Measurements from ENCODE around the gene IL18BP. TPM values are rescaled to one million over a fixed set of nuclear protein-coding genes. Genes with fewer than 3 reads are reported as not detected.
A peak's percentile ranks its signal among the peaks of the same experiment; 100 is the strongest.

IL18BP gene
- polyA plus RNA-seq, 1 experiment, result 2.2 TPM

- H3K27ac ChIP-seq (ENCODE audit: low read depth, low read length), result peak overlapping the region; percentile 57
Measured at GRCh38 chr11:71987521-71987920, 11.2 kb upstream of the IL18BP start.

GRCh38 chr11:71988050-71988449, 10.7 kb upstream of the IL18BP start:
- Histone ChIP-seq H3K9me3 (ENCODE audit: control insufficient read depth, insufficient read depth, low read length) (no peaks in the 10 kb centered on the region), H3K27ac (ENCODE audit: low read depth, low read length) (peak overlapping the region; percentile 57), H3K27me3 (ENCODE audit: control insufficient read depth, insufficient read depth, low read length) (no peaks in the 10 kb centered on the region), H3K4me3 (ENCODE audit: low read depth, low read length) (no peak overlapping the region)
- POLR2A ChIA-PET, result interaction anchor here (1.3 kb wide), 1 partner anchor 14 kb away, joined by 6 read pairs; no protein-coding TSS in a partner anchor
- TF ChIP-seq CTCF (IDR thresholded peaks at IDR 0.05; ENCODE audit: low read depth, low read length), result no peak
- peak; percentile 59 for DNase-seq (ENCODE audit: low read depth, low spot score)
- CTCF ChIA-PET, result interaction anchor here (0.6 to 7.1 kb wide), 3 partner anchors 10 to 484 kb away, joined by 3 to 53 read pairs (median 3); no protein-coding TSS in a partner anchor

More at GRCh38 chr11:71987521-71987920, 11.2 kb upstream of the IL18BP start:
- POLR2A ChIA-PET, result interaction anchor here (1.3 kb wide), 1 partner anchor 15 kb away, joined by 6 read pairs; no protein-coding TSS in a partner anchor
- no peaks in the 10 kb centered on the region for H3K9me3 ChIP-seq (ENCODE audit: control insufficient read depth, insufficient read depth, low read length)
- TF ChIP-seq CTCF (IDR thresholded peaks at IDR 0.05; ENCODE audit: low read depth, low read length), result no peak
- no peak overlapping the region for H3K4me3 ChIP-seq (ENCODE audit: low read depth, low read length)
- H3K27me3 ChIP-seq (ENCODE audit: control insufficient read depth, insufficient read depth, low read length), result no peaks in the 10 kb centered on the region
- no peak for DNase-seq (ENCODE audit: low read depth, low spot score)
- CTCF ChIA-PET, result interaction anchor here (0.6 to 7.1 kb wide), 4 partner anchors 10 to 484 kb away, joined by 3 to 53 read pairs (median 6); no protein-coding TSS in a partner anchor

DNA sequence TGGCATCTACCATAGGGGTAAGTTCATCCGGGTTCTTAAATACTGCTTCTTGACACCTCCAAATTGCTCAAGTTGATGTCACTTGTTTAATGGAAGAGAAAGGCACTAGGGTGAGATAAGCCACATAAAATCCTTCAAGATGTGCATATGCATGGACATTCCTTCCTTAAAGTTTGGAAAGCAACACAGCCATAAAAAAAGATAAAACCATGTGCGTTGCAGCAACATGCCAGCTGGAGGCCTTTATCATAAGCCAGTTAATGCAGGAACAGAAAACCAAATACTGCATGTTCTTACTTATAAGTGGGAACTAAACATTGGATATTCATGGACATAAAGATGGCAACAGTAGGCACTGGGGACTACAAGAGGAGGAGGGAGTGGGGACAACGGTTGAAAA, 8.0 kb upstream of the IL18BP start:
- Histone ChIP-seq H3K27ac (ENCODE audit: low read depth, low read length) (no peak overlapping the region), H3K9me3 (ENCODE audit: control insufficient read depth, insufficient read depth, low read length) (no peaks in the 10 kb centered on the region), H3K27me3 (ENCODE audit: control insufficient read depth, insufficient read depth, low read length) (no peaks in the 10 kb centered on the region), H3K4me3 (ENCODE audit: low read depth, low read length) (no peak overlapping the region)
- ChIA-PET POLR2A (no interaction called here), CTCF (interaction anchor here (7.1 kb wide), 1 partner anchor 13 kb away, joined by 53 read pairs; no protein-coding TSS in a partner anchor)
- TF ChIP-seq CTCF (IDR thresholded peaks at IDR 0.05; ENCODE audit: low read depth, low read length), result no peak
- DNase-seq (ENCODE audit: low read depth, low spot score), result no peak

- H3K4me3 ChIP-seq (ENCODE audit: low read depth, low read length), result no peak overlapping the region
- no peak for TF ChIP-seq CTCF (IDR thresholded peaks at IDR 0.05; ENCODE audit: low read depth, low read length)
- H3K27ac ChIP-seq (ENCODE audit: low read depth, low read length), result no peak overlapping the region
- no peaks in the 10 kb centered on the region for H3K9me3 ChIP-seq (ENCODE audit: control insufficient read depth, insufficient read depth, low read length)
- no peak for DNase-seq (ENCODE audit: low read depth, low spot score)
- CTCF ChIA-PET, result interaction anchor here (7.1 kb wide), 1 partner anchor 13 kb away, joined by 53 read pairs; no protein-coding TSS in a partner anchor
- H3K27me3 ChIP-seq (ENCODE audit: control insufficient read depth, insufficient read depth, low read length), result no peaks in the 10 kb centered on the region
- POLR2A ChIA-PET, result no interaction called here
Measured at GRCh38 chr11:71991494-71991893, 7.2 kb upstream of the IL18BP start.

DNA sequence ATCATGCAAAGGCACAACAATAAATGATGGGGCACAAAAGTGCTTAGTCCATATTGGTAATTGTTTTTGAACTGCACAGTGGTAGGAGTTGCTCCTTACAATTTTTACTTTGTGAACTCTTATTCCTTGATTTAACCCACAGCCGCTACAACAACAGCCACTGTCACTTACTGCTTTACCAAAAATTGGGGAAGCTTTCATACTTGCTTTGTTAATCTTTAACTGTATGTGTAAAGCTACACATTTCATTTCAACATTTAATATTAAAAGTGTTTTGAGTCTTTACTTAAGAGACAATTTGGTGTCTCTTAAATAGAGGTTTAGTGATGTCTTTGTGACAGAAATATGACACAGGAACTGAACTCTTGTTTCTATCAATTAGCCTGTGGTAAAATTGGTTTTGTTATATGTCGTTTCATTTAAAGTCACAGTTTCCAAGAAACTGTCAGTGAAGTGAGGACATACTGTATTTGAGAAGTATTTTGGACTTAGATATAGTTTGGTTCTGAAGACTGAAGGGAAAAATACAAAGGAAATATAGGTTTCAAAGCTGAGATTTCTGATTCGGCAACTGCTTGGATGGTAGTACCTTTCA, 6.5 kb upstream of the IL18BP start:
- TF ChIP-seq CTCF (IDR thresholded peaks at IDR 0.05; ENCODE audit: low read depth, low read length), result no peak
- Histone ChIP-seq H3K4me3 (ENCODE audit: low read depth, low read length) (no peak overlapping the region), H3K9me3 (ENCODE audit: control insufficient read depth, insufficient read depth, low read length) (no peaks in the 10 kb centered on the region), H3K27ac (ENCODE audit: low read depth, low read length) (no peak overlapping the region), H3K27me3 (ENCODE audit: control insufficient read depth, insufficient read depth, low read length) (no peaks in the 10 kb centered on the region)
- ChIA-PET POLR2A (no interaction called here), CTCF (interaction anchor here (7.1 kb wide), 1 partner anchor 14 kb away, joined by 53 read pairs; no protein-coding TSS in a partner anchor)
- DNase-seq (ENCODE audit: low read depth, low spot score), result no peak
